ENCODE measurements around the gene ASPHD2. TPM values are rescaled to one million over a fixed set of nuclear protein-coding genes. Genes with fewer than 3 reads are reported as not detected.

ASPHD2 gene
- total and polyA plus RNA-seq, 2 donors = 2.1 to 2.9 TPM

GRCh38 chr22:26409719-26410335 lies 19.2 kb upstream of the ASPHD2 start:
- 85% methylated on average over 5 of the region's 5 CpGs for WGBS
- Histone ChIP-seq H3K27me3 (ENCODE audit: control insufficient read depth in 2 of 2, insufficient read depth in 1 of 2, low read length in 1 of 2) (peaks cover 0 to under 1% of the 10 kb centered on the region in 2 donors), H3K27ac (ENCODE audit: low read depth in 1 of 2, low read length in 1 of 2) (no peak overlapping the region), H3K4me3 (ENCODE audit: low read length in 2 of 2) (no peak overlapping the region), H3K36me3 (ENCODE audit: control insufficient read depth in 2 of 2, insufficient read depth in 2 of 2, low read length in 1 of 2) (no peaks in the 10 kb centered on the region), H3K9me3 (ENCODE audit: control insufficient read depth in 2 of 2, insufficient read depth in 1 of 2, low read length in 1 of 2) (no peaks in the 10 kb centered on the region), H3K4me1 (ENCODE audit: control insufficient read depth in 2 of 2, insufficient read depth in 2 of 2, low read length in 2 of 2) (peaks cover 0 to 2% of the 10 kb centered on the region in 2 donors)
- no peak for DNase-seq (ENCODE audit: low read depth in 6 of 9, low spot score in 9 of 9)

DNA sequence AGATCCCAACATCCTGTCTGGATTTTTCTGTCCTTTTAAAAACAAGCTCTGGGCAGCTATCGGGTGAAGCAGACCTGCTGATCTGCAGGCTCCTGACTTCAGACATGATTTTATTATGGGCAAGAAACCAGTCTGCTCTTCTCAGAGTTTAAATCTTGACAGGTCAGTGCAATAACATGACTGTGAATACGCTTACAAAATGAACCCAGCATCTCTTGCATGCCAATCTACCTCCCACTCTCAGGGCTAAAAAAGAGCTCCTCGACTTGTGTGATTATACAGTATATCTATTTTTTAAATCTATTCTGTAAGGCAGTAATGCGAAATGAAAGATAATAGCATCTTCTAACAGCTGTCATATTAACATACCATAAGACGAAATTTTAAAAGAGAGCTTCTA lies 18.7 kb upstream of the ASPHD2 start:
- DNase-seq (ENCODE audit: low read depth in 6 of 9, low spot score in 9 of 9) = no peak
- Histone ChIP-seq H3K27me3 (ENCODE audit: control insufficient read depth in 2 of 2, insufficient read depth in 1 of 2, low read length in 1 of 2) (no peaks in the 10 kb centered on the region), H3K36me3 (ENCODE audit: control insufficient read depth in 2 of 2, insufficient read depth in 2 of 2, low read length in 1 of 2) (no peaks in the 10 kb centered on the region)

DNA sequence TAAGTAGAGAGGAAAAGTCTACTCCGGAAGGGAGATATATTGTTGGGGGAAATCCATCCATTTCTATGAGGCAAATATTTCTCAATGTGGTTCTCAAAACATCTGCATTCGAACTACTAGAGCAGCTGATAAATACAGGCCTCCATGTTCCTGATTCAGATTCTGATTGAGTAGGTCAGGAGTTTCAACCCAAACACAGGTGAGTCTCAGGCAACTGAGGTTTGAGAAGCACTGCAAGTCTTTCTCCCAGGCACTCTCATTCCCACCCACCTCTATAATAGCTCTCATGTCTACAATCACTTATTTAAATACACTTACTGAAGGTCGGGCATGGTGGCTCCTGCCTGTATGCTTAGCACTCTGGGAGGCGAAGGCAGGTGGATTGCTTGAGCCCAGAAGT lies 14.7 kb upstream of the ASPHD2 start:
- Histone ChIP-seq H3K4me1 (ENCODE audit: control insufficient read depth in 2 of 2, insufficient read depth in 2 of 2, low read length in 2 of 2) (no peaks in the 10 kb centered on the region), H3K27me3 (ENCODE audit: control insufficient read depth in 2 of 2, insufficient read depth in 1 of 2, low read length in 1 of 2) (peaks cover 0 to 6% of the 10 kb centered on the region in 2 donors), H3K9me3 (ENCODE audit: control insufficient read depth in 2 of 2, insufficient read depth in 1 of 2, low read length in 1 of 2) (no peaks in the 10 kb centered on the region), H3K36me3 (ENCODE audit: control insufficient read depth in 2 of 2, insufficient read depth in 2 of 2, low read length in 1 of 2) (no peaks in the 10 kb centered on the region), H3K4me3 (ENCODE audit: low read length in 2 of 2) (no peak overlapping the region), H3K27ac (ENCODE audit: low read depth in 1 of 2, low read length in 1 of 2) (no peak overlapping the region)
- WGBS = 97% methylated on average over 4 of the region's 4 CpGs
- DNase-seq (ENCODE audit: low read depth in 6 of 9, low spot score in 9 of 9) = no peak

More for the DNA sequence above, 18.7 kb upstream of the ASPHD2 start:
- Histone ChIP-seq H3K4me1 (ENCODE audit: control insufficient read depth in 2 of 2, insufficient read depth in 2 of 2, low read length in 2 of 2) (no peaks in the 10 kb centered on the region), H3K4me3 (ENCODE audit: low read length in 2 of 2) (no peak overlapping the region), H3K27ac (ENCODE audit: low read depth in 1 of 2, low read length in 1 of 2) (no peak overlapping the region), H3K9me3 (ENCODE audit: control insufficient read depth in 2 of 2, insufficient read depth in 1 of 2, low read length in 1 of 2) (no peaks in the 10 kb centered on the region)
- 94% methylated on average over 5 of the region's 5 CpGs for WGBS

GRCh38 chr22:26416256-26416655 lies 12.8 kb upstream of the ASPHD2 start:
- H3K4me1 ChIP-seq (ENCODE audit: control insufficient read depth in 2 of 2, insufficient read depth in 2 of 2, low read length in 2 of 2) = no peaks in the 10 kb centered on the region
- DNase-seq (ENCODE audit: low read depth in 6 of 9, low spot score in 9 of 9) = no peak
- WGBS = 86% methylated on average over 4 of the region's 4 CpGs
- no peak overlapping the region for H3K4me3 ChIP-seq (ENCODE audit: low read length in 2 of 2)
- H3K27ac ChIP-seq (ENCODE audit: low read depth in 1 of 2, low read length in 1 of 2) = no peak overlapping the region
- H3K36me3 ChIP-seq (ENCODE audit: control insufficient read depth in 2 of 2, insufficient read depth in 2 of 2, low read length in 1 of 2) = no peaks in the 10 kb centered on the region
- no peaks in the 10 kb centered on the region for H3K9me3 ChIP-seq (ENCODE audit: control insufficient read depth in 2 of 2, insufficient read depth in 1 of 2, low read length in 1 of 2)
- H3K27me3 ChIP-seq (ENCODE audit: control insufficient read depth in 2 of 2, insufficient read depth in 1 of 2, low read length in 1 of 2) = peaks cover 0 to 6% of the 10 kb centered on the region in 2 donors

- Histone ChIP-seq H3K27ac (ENCODE audit: low read depth in 1 of 2, low read length in 1 of 2) (no peak overlapping the region), H3K4me1 (ENCODE audit: control insufficient read depth in 2 of 2, insufficient read depth in 2 of 2, low read length in 2 of 2) (no peaks in the 10 kb centered on the region), H3K4me3 (ENCODE audit: low read length in 2 of 2) (no peak overlapping the region), H3K27me3 (ENCODE audit: control insufficient read depth in 2 of 2, insufficient read depth in 1 of 2, low read length in 1 of 2) (peaks cover 0 to 6% of the 10 kb centered on the region in 2 donors), H3K36me3 (ENCODE audit: control insufficient read depth in 2 of 2, insufficient read depth in 2 of 2, low read length in 1 of 2) (no peaks in the 10 kb centered on the region), H3K9me3 (ENCODE audit: control insufficient read depth in 2 of 2, insufficient read depth in 1 of 2, low read length in 1 of 2) (no peaks in the 10 kb centered on the region)
- no peak for DNase-seq (ENCODE audit: low read depth in 6 of 9, low spot score in 9 of 9)
- WGBS = 80% methylated on average over 9 of the region's 9 CpGs
Observed at GRCh38 chr22:26416670-26417276, 12.3 kb upstream of the ASPHD2 start.

DNA sequence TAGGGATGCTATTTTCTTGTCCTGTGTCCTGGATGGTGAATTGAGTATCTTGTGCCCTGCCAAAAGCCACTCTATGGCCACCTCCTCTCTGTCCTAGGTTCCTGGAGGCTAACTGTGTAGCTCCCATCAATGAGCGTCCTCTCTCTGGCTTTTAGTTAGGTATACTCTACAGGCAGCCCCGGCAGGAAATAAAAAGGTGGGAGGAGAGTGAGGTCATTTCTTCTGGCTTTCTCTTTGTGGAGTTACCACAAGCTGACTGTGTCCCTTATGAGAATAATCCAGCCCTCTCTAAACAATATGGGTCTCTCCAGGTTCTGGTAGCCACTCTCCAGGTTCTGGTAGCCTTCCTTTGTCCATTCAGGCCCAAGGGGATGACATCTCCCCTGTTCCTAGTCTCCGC lies 11.7 kb upstream of the ASPHD2 start:
- H3K36me3 ChIP-seq (ENCODE audit: control insufficient read depth in 2 of 2, insufficient read depth in 2 of 2, low read length in 1 of 2) = no peaks in the 10 kb centered on the region
- WGBS = 94% methylated on average over 3 of the region's 3 CpGs
- no peaks in the 10 kb centered on the region for H3K4me1 ChIP-seq (ENCODE audit: control insufficient read depth in 2 of 2, insufficient read depth in 2 of 2, low read length in 2 of 2)
- H3K4me3 ChIP-seq (ENCODE audit: low read length in 2 of 2) = no peak overlapping the region
- no peak overlapping the region for H3K27ac ChIP-seq (ENCODE audit: low read depth in 1 of 2, low read length in 1 of 2)
- H3K27me3 ChIP-seq (ENCODE audit: control insufficient read depth in 2 of 2, insufficient read depth in 1 of 2, low read length in 1 of 2) = peaks cover 0 to 6% of the 10 kb centered on the region in 2 donors
- no peaks in the 10 kb centered on the region for H3K9me3 ChIP-seq (ENCODE audit: control insufficient read depth in 2 of 2, insufficient read depth in 1 of 2, low read length in 1 of 2)
- DNase-seq (ENCODE audit: low read depth in 6 of 9, low spot score in 9 of 9) = no peak

GRCh38 chr22:26418620-26419019 lies 10.4 kb upstream of the ASPHD2 start:
- H3K27ac ChIP-seq (ENCODE audit: low read depth in 1 of 2, low read length in 1 of 2) = no peak overlapping the region
- H3K4me3 ChIP-seq (ENCODE audit: low read length in 2 of 2) = no peak overlapping the region
- no peak for DNase-seq (ENCODE audit: low read depth in 6 of 9, low spot score in 9 of 9)
- no peaks in the 10 kb centered on the region for H3K4me1 ChIP-seq (ENCODE audit: control insufficient read depth in 2 of 2, insufficient read depth in 2 of 2, low read length in 2 of 2)
- peaks cover 0 to 6% of the 10 kb centered on the region in 2 donors for H3K27me3 ChIP-seq (ENCODE audit: control insufficient read depth in 2 of 2, insufficient read depth in 1 of 2, low read length in 1 of 2)
- WGBS = 80% methylated on average over 3 of the region's 3 CpGs
- no peaks in the 10 kb centered on the region for H3K36me3 ChIP-seq (ENCODE audit: control insufficient read depth in 2 of 2, insufficient read depth in 2 of 2, low read length in 1 of 2)
- peaks cover 0 to 1% of the 10 kb centered on the region in 2 donors for H3K9me3 ChIP-seq (ENCODE audit: control insufficient read depth in 2 of 2, insufficient read depth in 1 of 2, low read length in 1 of 2)

DNA sequence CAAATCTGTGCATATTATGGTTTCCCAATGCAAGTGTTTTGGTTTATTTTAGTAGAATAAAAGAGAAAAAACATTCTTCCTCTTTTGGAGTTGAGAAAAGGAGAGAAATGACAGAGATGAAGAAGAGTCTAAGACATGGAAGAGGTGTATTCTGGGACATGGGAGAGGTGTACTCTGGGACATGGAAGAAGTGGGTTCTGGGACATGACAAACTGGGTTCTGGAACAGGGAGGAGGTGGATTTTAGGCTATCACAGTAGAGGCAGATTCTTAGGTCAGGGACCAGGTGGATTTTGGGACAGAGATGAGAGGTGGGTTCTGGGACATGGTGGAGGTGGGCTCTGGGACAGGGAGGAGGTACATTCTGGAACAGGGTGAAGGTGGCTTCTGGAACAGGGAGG lies 2.1 kb upstream of the ASPHD2 start:
- Histone ChIP-seq H3K27ac (ENCODE audit: low read depth in 1 of 2, low read length in 1 of 2) (no peak overlapping the region), H3K36me3 (ENCODE audit: control insufficient read depth in 2 of 2, insufficient read depth in 2 of 2, low read length in 1 of 2) (no peaks in the 10 kb centered on the region), H3K27me3 (ENCODE audit: control insufficient read depth in 2 of 2, insufficient read depth in 1 of 2, low read length in 1 of 2) (peaks cover 7 to 27% of the 10 kb centered on the region in 2 donors), H3K9me3 (ENCODE audit: control insufficient read depth in 2 of 2, insufficient read depth in 1 of 2, low read length in 1 of 2) (peaks cover 1 to 4% of the 10 kb centered on the region in 2 donors), H3K4me1 (ENCODE audit: control insufficient read depth in 2 of 2, insufficient read depth in 2 of 2, low read length in 2 of 2) (peaks cover 13 to 14% of the 10 kb centered on the region in 2 donors), H3K4me3 (ENCODE audit: low read length in 2 of 2) (no peak overlapping the region)
- no peak for DNase-seq (ENCODE audit: low read depth in 6 of 9, low spot score in 9 of 9)

DNA sequence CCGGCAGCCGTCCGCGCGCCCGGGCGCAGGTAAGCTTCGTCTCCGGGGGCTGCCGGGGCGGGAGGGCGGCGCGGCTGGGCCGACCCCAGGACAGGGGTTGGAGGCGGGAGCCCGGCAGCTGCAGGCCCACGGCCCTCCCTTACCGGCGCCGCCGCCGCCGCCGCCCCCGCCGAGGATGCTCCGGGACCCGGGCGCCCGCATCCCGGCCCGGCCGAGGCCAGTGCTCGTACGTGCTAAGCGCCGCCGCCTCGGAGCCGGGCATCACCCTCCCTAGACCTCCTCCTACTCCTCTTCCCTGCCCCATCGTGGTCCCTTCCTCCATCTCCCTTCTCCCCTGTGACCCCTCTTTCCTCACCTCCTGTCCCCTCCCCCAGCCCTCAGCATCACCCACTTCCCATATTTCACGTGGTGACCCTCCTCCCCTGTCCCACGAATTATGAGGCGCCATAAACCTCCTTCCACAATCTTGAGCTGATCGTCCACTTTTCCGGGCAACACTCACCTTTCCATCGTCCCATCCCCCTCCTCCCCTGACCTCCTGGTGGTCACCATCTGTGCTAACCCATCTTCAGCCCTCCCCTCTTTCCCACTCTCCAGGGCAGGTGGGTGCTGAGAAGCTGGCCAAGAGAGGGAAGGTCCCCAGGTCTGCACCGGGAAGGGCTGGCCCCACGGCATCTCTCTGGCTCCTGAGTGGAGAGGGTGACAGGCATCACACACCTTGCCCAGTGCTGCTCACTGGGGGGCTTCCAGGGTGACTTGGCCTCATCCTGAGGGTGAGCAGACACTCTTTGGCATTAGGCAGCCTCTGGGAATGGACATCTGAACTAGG lies 612 bp downstream of the ASPHD2 start:
- peaks cover 0 to 4% of the 10 kb centered on the region in 2 donors for H3K9me3 ChIP-seq (ENCODE audit: control insufficient read depth in 2 of 2, insufficient read depth in 1 of 2, low read length in 1 of 2)
- H3K4me1 ChIP-seq (ENCODE audit: control insufficient read depth in 2 of 2, insufficient read depth in 2 of 2, low read length in 2 of 2) = peaks cover 13 to 14% of the 10 kb centered on the region in 2 donors
- peak in 1 of 9 donors; percentile 9 for DNase-seq (ENCODE audit: low read depth in 6 of 9, low spot score in 9 of 9)
- H3K27ac ChIP-seq (ENCODE audit: low read depth in 1 of 2, low read length in 1 of 2) = peak overlapping the region in 1 of 2 donors; percentile 47
- H3K27me3 ChIP-seq (ENCODE audit: control insufficient read depth in 2 of 2, insufficient read depth in 1 of 2, low read length in 1 of 2) = peaks cover 7 to 27% of the 10 kb centered on the region in 2 donors
- peaks cover 0 to 3% of the 10 kb centered on the region in 2 donors for H3K36me3 ChIP-seq (ENCODE audit: control insufficient read depth in 2 of 2, insufficient read depth in 2 of 2, low read length in 1 of 2)
- 11% methylated on average over 50 of the region's 50 CpGs for WGBS
- peak overlapping the region in 1 of 2 donors; percentile 83 for H3K4me3 ChIP-seq (ENCODE audit: low read length in 2 of 2)
